K562 (cell line): ENCODE data around the gene IL17RA. TPM values are rescaled to one million over a fixed set of nuclear protein-coding genes. Genes with fewer than 3 reads are reported as not detected.

Experiments used
- GTF2E2 ChIP-seq: fragments of 200-800 bp; sonication (Bioruptor generic); IDR thresholded peaks from 2 replicates; pipeline ENCODE4 v1.6.1; 2016; ENCODE audit warnings: missing genetic modification characterization, missing compliant biosample characterization
- HDGF ChIP-seq: fragments of 450-650 bp; IDR thresholded peaks from 2 replicates; pipeline ENCODE4 v1.6.1; 2016
- IFI16 ChIP-seq: fragments of 250-450 bp; sonication (Bioruptor Pico); IDR thresholded peaks from 2 replicates; pipeline ENCODE4 v2.1.2; 2022; ENCODE audit warnings: mild to moderate bottlenecking, inconsistent platforms
- ILK ChIP-seq: fragments of 450-650 bp; IDR thresholded peaks from 2 replicates; pipeline ENCODE4 v1.6.1; 2016; ENCODE audit warnings: missing genetic modification characterization, low read depth, mild to moderate bottlenecking, missing compliant biosample characterization, moderate library complexity, borderline replicate concordance
- IRF2 ChIP-seq: sonication (generic); formaldehyde crosslinking; IDR thresholded peaks from 2 replicates; pipeline ENCODE4 v1.8.1; 2022; ENCODE audit warnings: mild to moderate bottlenecking, missing genetic modification reagents
- KAT7 ChIP-seq: sonication (generic); formaldehyde crosslinking; IDR thresholded peaks from 2 replicates; pipeline ENCODE4 v1.8.0; 2022; ENCODE audit warnings: missing genetic modification reagents, mild to moderate bottlenecking, borderline replicate concordance
- MIER1 ChIP-seq: fragments of 450-650 bp; IDR thresholded peaks from 2 replicates; pipeline ENCODE4 v1.6.1; 2016; ENCODE audit warnings: antibody characterized with exemption, mild to moderate bottlenecking, low read depth
- RBM14 ChIP-seq: fragments of 200-400 bp; formaldehyde crosslinking; IDR thresholded peaks from 2 replicates; pipeline ENCODE4 v1.6.1; 2018; ENCODE audit warnings: low read depth, mild to moderate bottlenecking, low read length, moderate library complexity, borderline replicate concordance; ENCODE audit not compliant: insufficient read depth
- REST ChIP-seq, 2 experiments: fragments of 450-650 bp; formaldehyde crosslinking in 1 of 2; IDR thresholded peaks; 2 replicates each; pipeline versions ENCODE4 v1.4.0 to v1.6.1; 2014 to 2020; ENCODE audit warnings: mild to moderate bottlenecking in 2 of 2, borderline replicate concordance in 1 of 2, low read depth in 1 of 2
- RNF2 ChIP-seq: sonication (generic); IDR thresholded peaks from 2 replicates; pipeline ENCODE4 v1.6.1; 2016
- STAG1 ChIP-seq: sonication (generic); formaldehyde crosslinking; IDR thresholded peaks from 2 replicates; pipeline ENCODE4 v1.5.0; 2020; ENCODE audit warnings: missing genetic modification reagents, borderline replicate concordance
- ZBED1 ChIP-seq: IDR thresholded peaks from 2 replicates; pipeline ENCODE4 v1.6.1; 2014
- ZNF586 ChIP-seq: fragments of 450-650 bp; formaldehyde crosslinking; conservative IDR thresholded peaks from 2 replicates; pipeline ENCODE4 v1.4.0; 2020; ENCODE audit warnings: mild to moderate bottlenecking, moderate library complexity
- ZNF780A ChIP-seq: fragments of 250-450 bp; sonication (Bioruptor Pico); IDR thresholded peaks from 2 replicates; pipeline ENCODE4 v1.5.0; 2021; ENCODE audit warnings: mild to moderate bottlenecking
- ZNF830 ChIP-seq: fragments of 250-450 bp; sonication (Bioruptor Pico); IDR thresholded peaks from 2 replicates; pipeline ENCODE4 v1.5.0; 2021; ENCODE audit warnings: mild to moderate bottlenecking
- ZSCAN29 ChIP-seq: fragments of 450-650 bp; IDR thresholded peaks from 2 replicates; pipeline ENCODE4 v1.6.1; 2017
- polyA plus RNA-seq, 8 experiments: library from polyadenylated mRNA; depleted of rRNA in 4 of 8; stranded (reverse) in 5 of 8; unstranded in 3 of 8; fragments of >200 nt; fragmentation: Nextera tagmentation in 2 of 8; fragmentation: Illumina TruSeq in 1 of 8; extraction: Ambion mirVana in 2 of 8; extraction: Trizol in 1 of 8; gene quantifications; 2 replicates each; pipeline versions ENCODE4 v1.2.1 to v1.2.3, GENCODE V29; 2011 to 2014; ENCODE audit warnings: inconsistent platforms in 1 of 8, missing spikeins in 1 of 8
- total RNA-seq, 7 experiments: library from RNA; depleted of rRNA in 6 of 7; stranded (reverse); fragments of >200 nt in 6 of 7; fragmentation: Illumina TruSeq in 2 of 7; extraction: Trizol in 2 of 7; gene quantifications; 2 replicates each; pipeline versions ENCODE4 v1.2.1 to v1.2.3, GENCODE V29; 2011 to 2021; ENCODE audit warnings: low replicate concordance in 1 of 7
- TF ChIP-seq, protein P1 (sequence below): sonication (generic); formaldehyde crosslinking; IDR thresholded peaks from 2 replicates; pipeline ENCODE4 v1.8.1; 2023; ENCODE audit warnings: mild to moderate bottlenecking, missing genetic modification reagents
- TF ChIP-seq, protein P2 (sequence below): conservative IDR thresholded peaks from 2 replicates; pipeline ENCODE4 v1.6.1; 2011; ENCODE audit warnings: low read depth, mild to moderate bottlenecking, low read length; ENCODE audit not compliant: control insufficient read depth

IL17RA gene
- total and polyA plus RNA-seq, 9 of the 15 experiments (the other 6 are each of a cell fraction or from before 2014, with no cell fraction given) = 0.17 to 11.8 (median 3.7) TPM

DNA sequence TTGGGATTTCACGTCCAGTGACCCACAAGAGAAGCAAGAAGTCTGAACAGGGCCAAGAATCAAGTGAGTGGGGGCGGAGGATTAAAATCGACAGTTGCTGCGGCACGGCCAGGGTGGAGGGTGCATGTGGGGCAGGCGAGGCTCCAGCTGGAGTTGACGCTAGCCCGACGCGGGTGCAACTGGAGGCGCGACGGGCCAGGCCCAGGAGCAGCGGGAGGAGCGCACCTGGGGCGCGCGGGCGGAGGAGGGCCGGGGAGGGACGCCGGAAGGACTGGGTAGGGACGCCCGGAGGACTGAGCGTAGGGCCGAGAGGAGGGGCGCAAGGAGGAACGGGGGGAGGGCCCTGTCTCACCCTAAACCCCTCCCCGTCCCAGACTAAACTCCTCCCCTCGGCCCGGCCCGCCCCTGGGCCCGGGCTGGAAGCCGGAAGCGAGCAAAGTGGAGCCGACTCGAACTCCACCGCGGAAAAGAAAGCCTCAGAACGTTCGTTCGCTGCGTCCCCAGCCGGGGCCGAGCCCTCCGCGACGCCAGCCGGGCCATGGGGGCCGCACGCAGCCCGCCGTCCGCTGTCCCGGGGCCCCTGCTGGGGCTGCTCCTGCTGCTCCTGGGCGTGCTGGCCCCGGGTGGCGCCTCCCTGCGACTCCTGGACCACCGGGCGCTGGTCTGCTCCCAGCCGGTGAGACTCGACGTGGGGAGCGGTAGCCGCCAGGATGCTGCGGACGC lies at the start of gene IL17RA (continued):
- TF ChIP-seq REST (IDR thresholded peaks at IDR 0.05; ENCODE audit: borderline replicate concordance) (no peak), REST (CRISPR knock-in tag; IDR thresholded peaks at IDR 0.05; ENCODE audit: low read depth) (no peak), RNF2 (0 out of 2 replicates have a peak, but pooled peaks have one; percentile 61), ZSCAN29 (no peak), STAG1 (CRISPR knock-in tag) (no peak), MIER1 (no peak), GTF2E2 (peak; percentile 63; the same call in 1 of the 2 replicates), ZBED1 (no peak), IFI16 (CRISPR knock-in tag) (no peak), ILK (no peak), HDGF (no peak), ZNF830 (CRISPR knock-in tag) (0 out of 2 replicates have a peak, but pooled peaks have one; percentile 67), IRF2 (CRISPR knock-in tag) (no peak), ZNF780A (no peak), ZNF586 (no peak), RBM14 (0 out of 2 replicates have a peak, but pooled peaks have one; percentile 19), KAT7 (CRISPR knock-in tag) (no peak)
- TF ChIP-seq, protein P1, sequence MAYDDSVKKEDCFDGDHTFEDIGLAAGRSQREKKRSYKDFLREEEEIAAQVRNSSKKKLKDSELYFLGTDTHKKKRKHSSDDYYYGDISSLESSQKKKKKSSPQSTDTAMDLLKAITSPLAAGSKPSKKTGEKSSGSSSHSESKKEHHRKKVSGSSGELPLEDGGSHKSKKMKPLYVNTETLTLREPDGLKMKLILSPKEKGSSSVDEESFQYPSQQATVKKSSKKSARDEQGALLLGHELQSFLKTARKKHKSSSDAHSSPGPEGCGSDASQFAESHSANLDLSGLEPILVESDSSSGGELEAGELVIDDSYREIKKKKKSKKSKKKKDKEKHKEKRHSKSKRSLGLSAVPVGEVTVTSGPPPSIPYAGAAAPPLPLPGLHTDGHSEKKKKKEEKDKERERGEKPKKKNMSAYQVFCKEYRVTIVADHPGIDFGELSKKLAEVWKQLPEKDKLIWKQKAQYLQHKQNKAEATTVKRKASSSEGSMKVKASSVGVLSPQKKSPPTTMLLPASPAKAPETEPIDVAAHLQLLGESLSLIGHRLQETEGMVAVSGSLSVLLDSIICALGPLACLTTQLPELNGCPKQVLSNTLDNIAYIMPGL = no peak
- TF ChIP-seq, protein P2, sequence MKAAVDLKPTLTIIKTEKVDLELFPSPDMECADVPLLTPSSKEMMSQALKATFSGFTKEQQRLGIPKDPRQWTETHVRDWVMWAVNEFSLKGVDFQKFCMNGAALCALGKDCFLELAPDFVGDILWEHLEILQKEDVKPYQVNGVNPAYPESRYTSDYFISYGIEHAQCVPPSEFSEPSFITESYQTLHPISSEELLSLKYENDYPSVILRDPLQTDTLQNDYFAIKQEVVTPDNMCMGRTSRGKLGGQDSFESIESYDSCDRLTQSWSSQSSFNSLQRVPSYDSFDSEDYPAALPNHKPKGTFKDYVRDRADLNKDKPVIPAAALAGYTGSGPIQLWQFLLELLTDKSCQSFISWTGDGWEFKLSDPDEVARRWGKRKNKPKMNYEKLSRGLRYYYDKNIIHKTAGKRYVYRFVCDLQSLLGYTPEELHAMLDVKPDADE = no peak
